Measurements from ENCODE around the gene FGR.
A peak's percentile ranks its signal among the peaks of the same experiment; 100 is the strongest.

FGR gene

DNA sequence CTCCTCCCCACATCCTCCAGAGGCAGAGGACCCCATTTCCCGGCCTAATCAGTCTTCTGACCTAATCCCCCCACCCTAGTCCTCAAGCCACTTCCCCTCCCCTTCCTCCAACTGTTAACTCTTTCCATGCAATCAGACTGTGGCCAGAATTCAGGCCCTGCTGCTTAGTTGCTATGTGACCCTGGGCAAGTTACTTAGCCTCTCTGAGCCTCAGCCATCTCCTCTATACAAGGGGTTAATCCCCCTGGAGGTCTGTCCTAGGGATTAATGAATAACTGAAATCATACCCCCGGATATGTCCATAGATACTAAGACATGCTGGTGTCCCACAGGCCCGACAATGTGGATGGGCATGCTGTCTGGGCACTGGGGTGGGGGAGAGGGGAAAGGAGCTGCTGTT is 49.3 kb downstream of the FGR start:
- DNase-seq: no peak

DNA sequence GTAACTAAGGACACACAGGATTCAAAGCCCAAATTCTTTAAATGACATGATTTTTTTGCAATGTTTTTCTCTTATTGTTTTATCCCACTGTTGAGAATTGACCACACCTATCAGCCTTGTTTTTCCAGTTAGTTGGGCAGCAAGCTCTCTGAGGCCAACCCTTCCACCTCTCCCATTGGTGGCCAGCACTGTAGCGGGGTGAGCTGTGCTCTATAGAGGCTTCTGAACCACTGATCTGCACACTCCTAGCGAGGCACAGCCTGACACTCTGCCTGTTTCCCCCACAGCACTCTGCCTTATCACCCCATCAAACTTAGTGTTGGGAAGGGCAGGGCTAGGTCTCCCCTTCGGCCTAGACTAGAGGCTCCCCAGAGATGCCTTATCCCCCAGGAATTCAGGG is 50.5 kb downstream of the FGR start:
- no peak for DNase-seq

DNA sequence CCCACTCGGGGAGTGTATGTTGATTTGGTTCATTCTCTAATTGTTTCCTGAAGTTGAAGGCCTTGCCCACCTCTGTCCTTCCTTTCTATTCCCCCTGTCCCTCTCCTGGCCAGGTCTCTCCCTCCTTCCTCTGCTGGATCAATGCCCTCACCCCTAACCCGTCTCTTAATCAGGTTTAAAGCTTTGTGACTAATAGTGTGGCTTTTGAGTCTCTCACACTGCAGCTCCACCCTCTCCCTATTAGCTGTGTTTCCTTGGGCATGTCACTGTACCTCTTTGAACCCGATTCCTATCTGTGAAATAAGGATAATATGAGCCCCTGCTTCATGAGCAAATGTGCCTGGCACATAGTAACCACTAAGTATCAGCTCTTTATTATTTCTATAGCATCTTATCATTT is 51.5 kb downstream of the FGR start:
- no peak for DNase-seq

DNA sequence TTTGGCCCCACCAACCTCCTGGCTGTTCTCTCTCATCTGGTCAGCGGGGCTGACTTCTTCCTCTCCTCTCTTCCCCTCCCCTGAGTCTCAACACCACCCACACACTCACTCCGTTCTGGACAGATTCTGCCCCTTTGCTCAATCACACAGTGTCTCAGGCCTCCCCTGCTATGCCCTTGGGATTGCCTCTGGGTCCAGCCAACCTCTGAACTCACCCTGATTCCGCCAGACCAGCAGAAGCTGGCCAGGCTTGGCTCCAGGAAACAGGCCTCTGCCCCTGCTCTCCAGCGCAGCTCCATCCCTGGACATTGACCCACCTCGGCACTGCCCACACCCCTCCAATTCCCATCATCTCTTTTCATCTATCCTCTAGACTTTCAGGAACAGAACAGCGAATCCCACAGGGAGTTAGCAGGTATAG is 53.2 kb downstream of the FGR start:
- no peak for DNase-seq

DNA sequence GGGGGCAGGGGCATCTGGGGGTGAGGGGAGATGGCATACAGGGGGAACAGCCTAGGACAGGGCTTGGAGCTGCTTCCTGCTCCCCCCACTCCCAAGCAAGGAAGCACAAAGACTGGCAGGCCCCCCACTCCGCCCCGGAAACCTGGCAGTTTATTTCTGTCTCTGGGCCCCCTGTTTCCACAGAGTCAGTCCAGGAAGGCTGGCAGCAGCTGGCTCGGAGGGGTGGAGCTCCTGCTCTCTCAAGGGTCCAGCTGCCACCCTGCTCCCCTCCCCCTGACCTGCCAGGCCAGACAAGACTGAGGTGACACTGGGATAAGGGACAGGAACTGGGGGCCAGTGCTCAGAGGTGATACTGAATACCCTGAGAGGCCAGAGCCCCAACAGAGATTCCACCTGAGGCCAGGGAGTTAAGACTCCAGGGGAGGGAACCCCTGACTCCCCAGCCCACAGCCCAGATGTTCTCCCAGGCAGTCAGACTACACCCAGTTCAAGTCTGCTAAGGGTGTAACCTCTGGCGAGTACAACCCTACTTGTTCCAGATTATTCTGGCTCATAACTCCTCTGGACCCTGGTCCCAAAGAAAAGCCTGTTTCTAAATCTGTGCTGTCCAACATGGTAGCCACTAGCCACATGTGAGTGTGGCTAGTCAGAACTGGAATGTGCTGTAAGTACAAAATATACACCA is 57.3 kb downstream of the FGR start:
- peak; percentile 50 for DNase-seq

DNA sequence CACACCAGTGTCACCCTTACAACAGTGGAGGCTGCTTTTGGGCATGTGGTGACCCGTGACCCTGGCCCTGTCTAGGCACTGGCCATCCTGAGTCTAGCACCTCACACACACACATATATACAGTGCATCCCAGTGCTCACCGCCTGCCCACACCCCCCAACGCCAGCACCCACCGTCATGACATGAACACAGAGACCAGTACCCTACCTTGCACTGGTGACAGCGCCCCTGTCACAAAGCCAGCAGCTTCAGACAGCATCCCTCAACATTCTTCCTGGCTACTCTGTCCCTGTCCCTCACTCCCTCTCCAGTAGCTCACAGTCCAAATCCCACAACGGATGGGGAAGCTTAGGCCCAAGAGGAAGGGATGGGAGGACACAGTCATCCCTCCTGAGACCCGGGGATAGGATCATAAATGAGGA is 58.2 kb downstream of the FGR start:
- no peak for DNase-seq

DNA sequence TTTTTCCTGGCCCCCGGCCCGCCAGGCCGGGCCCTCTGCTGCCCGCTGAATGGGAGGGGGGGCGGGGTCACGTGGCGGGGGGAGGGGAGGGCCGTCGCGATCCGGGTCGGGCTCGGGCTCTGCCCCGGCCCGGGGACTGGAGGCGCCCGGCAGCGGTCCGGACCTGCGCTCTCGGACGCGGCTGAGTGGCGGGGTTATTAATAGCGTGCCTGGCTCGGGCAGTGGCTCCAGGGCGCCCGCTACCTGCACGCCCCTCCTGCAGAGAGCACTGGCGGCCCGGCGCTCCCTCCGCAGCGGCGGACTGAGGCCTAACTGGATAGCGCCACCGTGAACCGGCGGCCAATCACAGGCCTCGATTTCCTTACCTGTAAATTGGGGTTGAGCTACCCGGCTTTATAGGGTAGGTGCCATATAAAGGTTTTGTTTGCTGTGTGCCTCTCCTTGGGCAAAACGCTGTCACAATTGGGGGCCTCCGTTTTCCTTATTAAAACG is 59.1 kb downstream of the FGR start:
- peak; percentile 71 for DNase-seq

DNA sequence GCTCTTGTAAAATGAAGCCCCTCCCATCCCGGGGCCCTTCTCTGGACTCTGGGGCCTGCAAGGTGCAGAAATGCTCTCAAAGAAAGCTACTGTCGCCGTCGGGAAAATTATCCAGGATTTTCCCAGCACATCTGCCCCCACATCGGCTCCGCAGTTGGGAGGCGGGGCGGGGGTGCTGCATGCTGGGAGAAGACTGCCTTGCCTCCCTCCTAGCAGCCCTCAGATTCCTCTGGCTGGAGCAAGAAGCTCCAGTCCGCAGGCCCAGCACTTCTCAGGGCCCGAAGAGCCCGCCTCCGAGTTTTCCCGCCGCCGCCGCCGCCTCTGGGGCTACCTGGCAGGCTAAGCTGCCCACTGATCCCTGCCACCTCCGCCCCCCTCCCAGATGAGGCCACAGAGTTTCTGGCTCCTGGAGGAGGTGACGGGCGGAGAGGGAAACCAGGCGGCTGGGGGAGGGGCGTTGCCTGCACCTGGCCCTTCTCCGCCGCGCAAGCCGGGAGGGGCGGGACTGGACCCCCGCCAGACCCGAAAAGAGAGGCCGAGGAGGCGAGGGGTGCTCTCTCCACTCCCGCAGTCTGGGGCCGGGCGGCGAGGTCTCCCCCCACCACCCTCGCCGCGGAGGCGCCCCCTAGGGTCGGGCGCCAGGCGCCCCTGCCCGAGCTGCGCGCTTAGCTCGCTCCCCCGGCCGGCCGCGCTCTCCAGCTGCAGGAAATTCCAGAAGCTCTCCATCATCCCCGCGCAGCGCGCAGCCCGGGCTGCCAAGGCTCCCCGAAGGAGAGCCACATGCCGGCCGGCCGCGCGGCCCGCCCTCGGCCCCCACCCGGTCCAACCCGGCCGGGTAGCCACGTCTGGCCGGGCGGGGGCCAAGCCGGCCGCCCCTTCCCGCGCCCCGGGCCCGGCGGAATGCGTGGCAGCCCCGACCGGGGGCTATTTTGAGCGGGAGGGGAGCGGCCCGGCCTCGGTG is 59.8 kb downstream of the FGR start:
- DNase-seq: peak; percentile 92

DNA sequence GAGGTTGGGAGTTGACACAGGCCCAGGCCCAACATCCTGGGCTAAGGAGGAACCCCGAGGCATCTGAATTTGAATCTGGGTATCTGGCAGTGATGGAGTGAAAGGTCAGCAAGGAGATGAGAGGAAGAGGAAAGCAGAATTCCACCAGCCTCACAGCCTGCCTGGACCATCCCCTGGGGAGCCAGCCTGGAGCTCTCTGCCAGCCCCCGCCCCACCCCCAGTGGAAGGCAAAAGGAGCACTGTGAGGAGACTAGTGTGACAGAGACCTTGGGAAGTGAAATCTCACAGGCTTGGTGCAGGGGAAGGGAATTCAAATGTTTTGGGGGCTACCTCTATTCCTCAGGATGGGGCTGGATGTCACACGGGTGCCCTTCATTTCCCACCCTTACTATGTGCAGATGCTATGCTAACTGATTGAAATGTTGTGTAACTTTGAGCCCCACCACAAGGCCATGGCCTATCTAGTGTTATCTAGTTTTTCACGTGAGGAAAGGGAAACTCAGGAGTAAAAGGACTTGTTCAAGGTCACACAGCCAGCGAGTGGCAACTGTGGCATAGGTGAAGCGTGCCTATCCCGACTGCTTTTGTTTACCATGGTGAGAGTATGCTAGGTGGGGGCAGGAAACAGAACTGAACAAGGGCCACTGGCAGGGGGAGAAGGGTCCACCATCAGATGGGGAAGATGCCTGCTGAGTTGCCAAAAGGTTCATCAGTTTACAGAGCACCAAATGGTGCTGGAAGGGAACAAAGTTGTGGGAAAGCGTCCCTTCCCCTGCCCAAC is 60.8 kb downstream of the FGR start:
- DNase-seq: no peak

DNA sequence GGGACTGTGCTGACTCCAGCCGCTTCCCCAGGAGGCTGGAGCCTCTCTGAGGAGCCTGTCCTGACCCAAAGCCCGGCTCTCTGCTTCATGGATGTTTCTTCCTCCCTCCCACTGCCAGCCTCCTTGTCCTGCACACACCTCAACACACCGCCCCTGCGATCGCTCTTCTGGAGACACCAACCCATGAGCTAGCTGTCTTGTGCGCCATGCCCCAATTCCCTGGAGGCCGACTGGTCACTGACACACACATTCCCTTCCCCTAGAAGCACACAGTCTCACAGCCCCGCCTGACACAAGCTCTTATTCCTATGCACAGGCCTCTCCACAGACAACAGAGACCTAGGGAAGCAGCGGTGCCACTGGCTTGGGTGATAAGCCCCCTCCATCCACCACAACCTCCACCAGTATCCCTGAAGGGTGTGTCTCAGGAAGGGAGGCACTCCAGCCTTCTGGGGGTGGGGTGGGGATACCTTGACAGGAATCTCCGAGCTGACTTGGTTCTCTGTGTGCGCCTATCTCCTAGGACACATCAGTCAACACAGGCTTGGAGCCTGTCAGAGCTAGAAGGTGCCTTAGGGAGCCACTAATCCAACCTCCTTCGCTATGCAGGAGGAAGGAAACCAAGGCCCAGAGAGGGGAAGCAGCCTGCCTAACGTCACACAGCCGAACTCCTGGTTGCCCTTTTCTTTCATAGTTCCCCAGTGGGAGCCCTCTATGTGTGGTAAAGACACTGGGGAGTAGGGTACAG is 62.1 kb downstream of the FGR start:
- DNase-seq: no peak

DNA sequence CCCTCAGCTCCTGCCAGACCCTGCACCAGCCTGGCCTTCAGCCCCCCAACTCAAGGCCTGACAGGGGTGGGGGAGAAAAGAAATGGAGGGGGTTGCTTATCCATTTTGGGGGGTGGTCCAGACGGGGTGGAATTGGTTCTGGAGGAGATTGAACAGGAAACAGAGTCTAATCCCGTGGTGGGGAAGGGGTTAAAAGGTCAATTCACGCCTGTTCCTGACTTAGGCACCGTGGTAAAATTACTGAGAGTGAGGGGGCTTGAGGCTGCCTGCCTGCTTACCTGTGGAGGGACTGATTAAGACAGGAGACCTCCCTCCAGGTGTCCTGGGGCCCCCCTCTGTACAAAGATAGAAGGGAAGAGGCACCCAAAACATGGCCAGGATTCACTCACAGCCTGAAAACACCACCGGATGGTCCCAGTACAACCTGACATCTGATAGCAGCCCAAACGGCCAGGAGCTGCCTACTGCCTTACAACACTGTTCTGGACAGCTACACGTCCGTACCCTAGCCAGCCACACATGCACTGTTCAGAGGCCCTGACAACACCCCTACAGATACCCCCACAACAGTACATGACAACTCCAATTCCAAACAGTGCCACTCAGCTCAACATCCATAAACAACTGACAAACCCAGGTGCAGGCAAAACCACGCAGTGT is 62.8 kb downstream of the FGR start:
- no peak for DNase-seq

DNA sequence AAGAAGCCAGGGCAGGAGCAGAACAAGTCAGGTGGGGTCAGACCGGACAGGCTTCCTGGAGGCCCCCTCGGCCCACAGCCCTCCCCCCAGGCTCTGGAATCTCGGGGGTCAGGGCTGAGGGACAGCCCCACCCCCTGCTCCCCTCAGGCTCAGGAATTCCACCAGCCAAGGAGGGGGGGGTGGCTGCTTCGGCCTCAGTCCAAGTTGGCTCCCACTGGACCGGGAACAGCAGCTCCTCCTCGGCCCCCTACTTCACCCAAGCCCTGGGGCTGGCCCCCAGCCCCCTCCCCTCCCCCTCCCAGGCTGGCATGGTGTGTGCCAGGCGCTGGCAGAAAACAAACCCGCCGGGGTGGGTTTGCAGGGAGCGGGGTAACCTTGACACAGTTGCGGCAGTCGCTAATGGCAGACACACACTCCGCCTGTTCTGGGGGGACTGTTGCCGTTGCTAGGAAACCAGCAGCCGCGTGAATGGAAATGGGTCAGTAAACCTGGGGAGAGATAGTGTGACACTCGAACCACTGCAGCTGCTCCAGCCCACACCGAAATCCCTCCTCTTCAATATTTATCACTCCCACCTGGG is 63.5 kb downstream of the FGR start:
- no peak for DNase-seq

DNA sequence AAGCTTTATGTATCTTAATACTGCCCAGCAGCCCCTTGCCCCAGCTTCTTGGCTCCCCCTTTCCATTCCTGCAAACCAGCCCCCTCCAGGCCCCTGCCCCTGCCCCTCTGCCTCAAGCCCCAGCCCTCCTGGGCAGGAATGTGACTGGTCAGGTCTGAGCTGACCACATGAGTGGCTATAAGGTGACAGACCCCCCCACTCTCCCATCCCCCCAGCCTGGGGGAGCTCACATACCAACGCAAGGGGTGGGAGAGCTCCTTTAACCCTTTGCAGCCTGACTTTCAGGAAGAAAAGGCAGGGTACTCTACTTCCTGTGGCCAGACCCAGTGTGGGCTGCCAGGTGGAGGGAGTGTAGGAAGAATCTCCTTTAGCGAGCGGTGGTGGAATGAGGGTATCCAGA is 64.2 kb downstream of the FGR start:
- DNase-seq: no peak

DNA sequence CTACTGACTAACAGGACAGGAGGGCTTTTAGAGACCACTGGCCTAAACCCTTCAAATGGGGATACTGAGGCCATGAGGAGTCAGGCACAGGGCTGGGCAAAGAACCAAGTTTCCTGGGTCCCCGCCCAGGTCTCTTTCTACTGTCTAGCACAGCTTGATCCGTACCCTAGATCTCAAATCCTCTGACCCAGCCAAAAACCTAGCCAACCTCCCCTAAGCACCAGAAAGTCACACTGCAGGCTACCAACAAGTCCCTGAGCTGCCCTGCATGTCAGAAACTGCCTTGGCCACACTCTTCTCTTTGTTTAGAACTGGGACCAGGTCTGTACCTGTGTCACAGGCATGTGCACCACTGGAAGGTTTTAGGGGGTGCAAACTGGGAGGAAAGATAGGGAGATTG is 64.6 kb downstream of the FGR start:
- DNase-seq: no peak

DNA sequence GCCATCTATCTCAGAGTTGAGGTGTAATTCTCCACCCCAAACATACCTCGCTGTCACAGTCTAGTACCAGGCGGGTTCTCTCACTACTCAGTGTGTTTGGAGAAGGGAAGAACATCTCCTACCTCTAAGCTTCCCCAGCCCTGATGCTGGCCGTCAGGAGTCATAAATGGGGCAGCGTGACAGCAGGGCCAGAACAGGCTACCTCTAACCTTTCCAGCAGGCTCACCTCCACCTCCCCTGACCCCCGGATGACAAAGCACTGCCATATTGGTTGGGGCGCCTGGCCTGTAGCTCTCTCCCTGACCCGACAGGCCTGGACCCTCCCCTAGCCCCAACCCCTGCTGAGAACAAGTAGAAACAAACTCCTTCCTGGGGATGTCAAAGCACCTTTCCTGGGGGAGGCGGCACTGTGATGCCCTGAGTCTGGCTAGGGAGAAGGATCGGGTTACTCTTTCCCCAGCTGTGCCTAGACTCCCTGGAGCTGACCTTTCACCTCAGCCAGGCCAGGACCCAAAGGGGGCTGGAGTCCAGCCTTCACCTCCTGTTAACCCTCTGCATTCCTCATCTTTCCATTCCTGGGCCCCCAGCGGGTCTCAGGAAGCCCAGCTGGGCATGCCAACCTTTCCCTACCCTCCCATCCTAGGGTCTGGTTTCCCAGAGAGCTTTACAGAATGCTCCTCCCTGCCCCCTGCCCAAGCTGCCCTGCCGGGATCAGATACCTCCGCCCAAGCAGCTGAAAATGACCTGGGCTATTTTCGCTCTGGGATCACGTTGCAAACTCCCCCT is 65.3 kb downstream of the FGR start:
- DNase-seq: no peak

DNA sequence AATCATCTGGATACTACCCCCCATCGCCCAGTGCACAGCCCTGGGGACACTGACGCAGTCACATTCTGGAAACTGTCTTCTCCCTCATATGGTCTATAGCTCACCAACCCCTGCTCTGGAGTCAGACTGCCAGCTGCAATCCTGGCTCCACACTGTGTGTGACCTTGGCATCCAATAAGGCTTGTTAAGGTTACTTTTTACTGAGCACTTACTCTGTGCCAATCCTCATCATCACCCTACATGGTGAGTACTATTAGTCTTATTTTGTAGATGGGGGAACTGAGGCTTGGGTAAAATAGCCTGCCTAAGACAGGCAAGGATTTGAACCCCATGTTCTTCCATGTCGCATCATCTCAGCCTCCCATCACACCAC is 65.9 kb downstream of the FGR start:
- DNase-seq: no peak

DNA sequence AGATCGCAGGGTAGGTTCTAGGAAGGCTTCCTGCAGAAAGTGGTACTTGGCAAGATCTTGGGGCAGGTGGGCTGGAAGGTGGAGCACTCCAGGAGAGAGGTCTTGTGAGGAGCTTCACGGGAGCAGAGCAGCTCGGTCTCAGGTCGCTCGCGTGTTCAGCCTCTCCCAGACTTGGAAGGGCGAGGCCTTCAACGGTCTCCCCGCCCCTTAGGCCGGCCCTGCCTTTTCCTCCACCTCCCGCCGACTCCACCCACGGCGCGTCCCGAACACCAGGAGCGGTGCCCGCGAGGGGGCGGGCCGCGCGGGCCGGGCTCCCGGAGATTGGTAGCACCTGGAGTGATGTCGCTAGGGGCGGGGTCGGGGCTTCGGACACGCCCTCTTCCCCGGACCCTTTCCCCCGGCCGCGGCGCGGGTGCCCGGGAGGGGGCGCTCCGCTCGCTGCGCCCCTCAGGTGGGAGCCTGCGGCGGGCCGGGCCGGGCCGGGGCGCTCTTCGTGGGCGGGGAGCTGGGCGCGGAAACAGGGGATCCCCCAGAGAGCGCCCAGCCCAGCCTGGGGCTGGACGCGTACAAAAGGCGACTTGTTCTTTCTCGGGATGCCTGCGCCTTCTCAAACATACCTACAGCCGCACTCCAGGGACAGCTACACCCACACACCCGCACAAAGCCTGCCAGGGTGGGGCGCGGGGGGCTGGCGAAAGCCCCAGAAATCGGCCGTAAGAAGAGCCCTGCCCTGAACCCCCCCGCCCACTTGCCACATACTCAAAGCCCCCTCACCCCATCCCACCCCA is 66.5 kb downstream of the FGR start:
- no peak for DNase-seq

DNA sequence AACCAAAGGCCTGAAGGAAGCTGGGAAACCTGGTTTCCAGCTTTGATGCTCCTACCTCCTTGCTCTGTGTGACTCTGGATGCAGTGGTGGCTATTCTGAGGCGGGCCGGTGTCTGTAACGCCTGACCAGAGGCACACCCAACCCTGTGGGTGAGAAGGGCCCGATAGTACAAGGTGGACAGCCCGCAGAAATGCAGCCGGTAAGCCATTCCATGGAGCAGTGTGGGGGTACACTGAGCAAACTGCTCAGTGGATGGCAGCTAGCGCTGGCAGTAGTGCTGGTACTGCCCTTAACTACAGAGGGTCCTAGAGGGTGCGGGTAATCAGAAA is 67.0 kb downstream of the FGR start:
- DNase-seq: no peak

DNA sequence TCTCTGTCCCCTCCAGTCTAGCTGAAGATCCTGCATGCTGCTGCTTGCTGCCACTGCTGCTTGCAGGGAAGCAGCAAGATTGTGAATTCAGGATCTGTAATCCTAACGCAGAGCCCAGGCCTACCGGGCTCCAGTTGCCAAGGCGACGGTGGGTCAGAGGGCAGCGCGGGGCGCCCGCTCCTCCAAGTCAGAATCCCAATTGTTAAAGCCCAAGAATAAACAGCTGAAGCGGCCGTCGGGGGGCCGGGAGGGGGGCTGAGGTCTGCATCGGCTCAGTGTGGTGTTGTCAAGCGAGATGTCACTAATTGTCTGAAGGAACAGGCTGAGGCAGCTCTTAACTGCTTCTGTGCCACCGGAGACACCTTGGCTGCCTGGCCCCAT is 67.8 kb downstream of the FGR start:
- no peak for DNase-seq

DNA sequence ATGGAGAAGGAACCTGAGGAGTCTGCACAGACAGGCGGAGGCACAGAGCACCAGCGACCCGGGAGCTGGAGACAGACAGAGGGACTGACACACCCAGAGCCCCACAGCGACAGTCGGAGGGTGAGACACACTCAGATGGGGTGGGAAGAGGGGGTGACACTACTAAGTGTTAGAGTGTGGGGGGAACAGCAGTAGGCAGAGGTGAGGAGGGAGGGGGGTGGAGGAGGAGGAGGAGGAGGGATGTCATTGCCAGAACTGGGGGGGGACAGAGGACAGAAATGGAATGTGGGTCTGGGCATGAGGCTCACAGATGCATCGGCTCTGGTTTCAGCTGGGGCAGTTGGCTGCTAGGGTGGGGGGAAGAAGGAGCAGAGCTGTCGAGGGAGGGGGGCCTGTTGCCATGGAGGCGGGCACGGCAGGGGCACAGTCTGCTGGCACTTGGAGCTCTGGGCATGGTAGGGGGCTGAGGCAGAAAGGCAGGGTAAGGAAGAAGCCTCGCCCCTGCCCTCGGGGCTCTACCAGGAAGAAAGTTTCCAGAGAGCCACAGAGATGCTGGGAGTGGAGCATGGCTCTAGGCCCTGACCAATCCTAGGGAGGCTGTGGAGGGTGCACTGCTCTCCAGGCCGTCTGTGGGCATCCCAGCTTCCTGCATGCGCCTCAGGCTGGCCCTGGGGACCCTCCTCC is 68.4 kb downstream of the FGR start:
- DNase-seq: no peak
